Stimulated activated CD4-positive, alpha-beta T cell treated with anti-CD3 and anti-CD28 coated beads, Interleukin-4, amount 100 ng/mL, for 4 hours (primary cell): Measurements from ENCODE around the gene IL22RA1.

Source experiments
- DNase-seq, 2 experiments: peaks; one replicate each; pipeline ENCODE4 v3.0.0-alpha.2; 2020

The IL22RA1 gene

DNA sequence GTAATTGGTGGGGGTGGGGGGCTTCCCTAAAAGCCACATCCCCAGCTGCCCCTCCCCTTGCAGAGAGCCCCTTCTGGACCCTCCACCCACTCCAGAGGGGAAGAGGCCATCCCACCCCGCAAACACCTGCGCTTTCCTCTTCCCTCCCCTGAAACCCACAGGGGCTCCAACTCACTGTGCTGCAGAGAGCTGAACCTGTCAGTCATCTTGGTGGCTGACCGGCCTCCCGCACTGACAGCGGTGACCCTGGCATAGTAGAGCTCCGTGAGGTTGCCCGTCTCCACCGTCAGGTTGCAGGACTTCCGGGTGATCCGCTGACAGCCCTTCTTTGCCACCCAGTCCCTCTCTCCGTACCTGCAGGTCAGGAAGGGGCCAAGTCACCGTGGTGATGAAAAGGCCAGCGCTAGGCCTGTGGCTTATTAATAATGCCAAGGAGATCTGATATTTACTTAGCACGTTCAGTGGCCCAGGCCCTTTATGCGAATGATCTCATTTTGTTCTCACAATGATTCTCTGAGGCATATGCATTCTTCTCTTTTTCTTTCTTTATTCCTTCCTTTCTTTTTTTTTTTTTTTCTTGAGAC, 5.9 kb downstream of the IL22RA1 start:
- DNase-seq, result no peak

GRCh38 chr1:24134376-24134775, 8.6 kb downstream of the IL22RA1 start:
- DNase-seq, result no peak

DNA sequence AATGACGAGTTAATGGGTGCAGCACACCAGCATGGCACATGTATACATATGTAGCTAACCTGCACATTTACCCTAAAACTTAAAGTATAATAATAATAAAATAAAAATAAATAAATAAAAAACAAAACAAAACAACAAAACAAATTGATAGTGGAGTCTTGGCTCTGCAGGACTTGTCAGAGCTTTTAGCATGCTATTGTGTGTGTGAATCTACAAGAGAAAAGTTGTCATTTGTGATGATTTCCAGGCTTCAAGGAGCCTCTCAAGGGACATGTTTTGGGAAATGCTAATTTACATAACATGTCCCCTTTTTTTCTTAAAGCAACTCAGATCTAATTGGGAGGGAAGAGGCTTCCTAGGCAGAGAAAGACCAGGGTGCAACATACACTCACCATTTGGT, 9.1 kb downstream of the IL22RA1 start:
- no peak for DNase-seq

DNA sequence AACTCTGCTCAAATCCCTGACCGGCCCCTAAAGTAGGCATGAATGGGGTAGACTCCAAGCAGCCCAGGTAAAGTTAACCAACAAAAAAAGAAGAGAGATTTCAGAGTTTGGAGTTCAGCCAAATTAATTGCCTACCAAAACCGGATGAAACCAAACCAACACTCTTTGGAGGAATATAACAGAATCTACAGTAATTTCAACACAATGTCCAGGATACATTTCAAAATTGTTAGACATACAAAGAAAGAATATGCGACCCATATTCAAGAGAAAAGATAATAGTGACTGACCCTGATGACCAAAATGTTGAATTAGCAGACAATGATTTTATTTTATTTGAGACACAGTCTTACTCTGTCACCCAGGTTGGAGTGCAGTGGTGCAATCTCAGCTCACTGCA, 12.6 kb downstream of the IL22RA1 start:
- no peak for DNase-seq

DNA sequence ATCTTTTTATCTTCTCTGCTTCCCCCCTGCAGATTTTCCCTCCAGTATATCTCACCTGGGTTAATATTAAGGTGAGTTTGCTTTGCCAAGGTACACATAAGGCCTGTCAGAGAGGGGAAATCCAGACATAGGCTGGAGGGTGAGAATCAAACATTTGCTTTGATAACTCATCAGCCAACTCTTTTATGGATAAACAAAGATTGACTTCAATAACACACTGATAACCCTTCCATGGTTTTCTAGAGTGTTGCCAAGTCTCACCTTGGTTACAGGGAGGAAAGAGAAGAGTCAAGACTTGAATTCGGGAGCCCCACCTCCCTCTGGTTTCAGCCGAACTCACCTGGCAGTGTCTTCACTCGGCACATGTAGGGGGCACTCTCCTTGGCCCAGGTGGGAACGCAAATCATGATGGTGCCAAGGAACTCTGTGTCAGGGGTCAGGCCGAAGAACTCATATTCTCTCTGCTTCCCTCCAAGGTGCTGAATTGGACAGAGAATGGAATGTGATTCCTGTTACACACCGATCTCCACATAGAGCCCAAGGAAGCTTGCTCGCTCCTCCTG, 15.1 kb downstream of the IL22RA1 start:
- DNase-seq, result no peak

- no peak for DNase-seq
Observed at GRCh38 chr1:24127134-24127800, 15.7 kb downstream of the IL22RA1 start.

- DNase-seq, result no peak
Observed at GRCh38 chr1:24126672-24127023, 16.3 kb downstream of the IL22RA1 start.

GRCh38 chr1:24126018-24126671, 16.8 kb downstream of the IL22RA1 start:
- DNase-seq, result no peak

DNA sequence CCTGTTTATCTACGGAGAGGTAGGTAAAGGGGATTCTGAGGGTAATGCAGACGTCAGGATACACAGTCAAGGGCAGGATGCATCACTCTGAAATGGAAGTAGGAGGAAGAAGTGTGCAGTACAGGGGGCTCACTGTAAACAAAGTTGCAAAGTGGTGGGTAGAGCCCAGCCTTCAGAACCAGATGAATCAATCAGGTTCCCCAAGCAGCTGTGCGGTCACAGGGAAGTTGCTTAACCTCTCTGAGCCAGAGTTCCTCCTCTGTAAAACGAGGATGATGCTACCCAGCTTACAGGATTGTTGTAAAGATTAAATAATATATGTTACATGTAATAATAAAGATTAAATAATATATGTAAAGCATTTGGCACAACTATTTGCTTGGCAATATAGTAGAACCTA, 17.5 kb downstream of the IL22RA1 start:
- DNase-seq, result no peak

DNA sequence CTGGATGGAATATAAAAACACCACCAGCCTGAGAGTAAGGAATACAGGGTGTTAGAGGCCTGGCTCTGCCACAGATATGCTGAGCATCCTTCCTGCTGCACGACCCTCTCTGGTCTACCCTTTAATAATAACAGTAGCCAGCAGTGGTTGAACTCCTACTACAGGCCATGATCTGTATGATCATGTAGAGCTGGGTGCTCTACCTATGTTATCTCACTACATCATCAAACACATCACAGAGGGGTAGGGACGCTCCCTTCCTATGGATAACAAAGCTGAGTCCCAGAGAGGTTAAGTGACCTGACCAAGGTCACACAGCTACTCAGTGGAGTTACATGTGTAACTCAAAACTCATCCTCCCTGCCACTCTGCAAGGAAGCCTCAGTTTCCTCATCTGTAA, 18.0 kb downstream of the IL22RA1 start:
- no peak for DNase-seq

DNA sequence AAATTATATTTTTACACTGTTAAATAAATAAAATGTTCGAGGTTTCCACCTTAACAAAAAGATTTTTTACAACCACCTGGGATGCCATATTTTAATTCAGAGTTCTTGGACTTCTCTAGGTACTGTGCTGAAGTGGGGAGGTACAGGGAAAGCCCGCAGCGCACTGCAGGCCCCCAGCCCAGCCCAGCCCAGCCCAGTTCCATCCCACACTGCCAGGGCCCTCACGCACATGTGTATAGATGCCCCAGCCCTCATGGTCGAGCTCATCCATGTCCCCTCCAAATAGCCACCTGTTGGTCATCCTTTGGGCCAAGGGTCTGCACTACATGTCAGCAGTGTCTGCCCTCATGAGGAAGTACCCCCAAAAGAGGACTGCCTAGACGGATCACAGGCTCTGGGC, 19.3 kb downstream of the IL22RA1 start:
- DNase-seq, result no peak

DNA sequence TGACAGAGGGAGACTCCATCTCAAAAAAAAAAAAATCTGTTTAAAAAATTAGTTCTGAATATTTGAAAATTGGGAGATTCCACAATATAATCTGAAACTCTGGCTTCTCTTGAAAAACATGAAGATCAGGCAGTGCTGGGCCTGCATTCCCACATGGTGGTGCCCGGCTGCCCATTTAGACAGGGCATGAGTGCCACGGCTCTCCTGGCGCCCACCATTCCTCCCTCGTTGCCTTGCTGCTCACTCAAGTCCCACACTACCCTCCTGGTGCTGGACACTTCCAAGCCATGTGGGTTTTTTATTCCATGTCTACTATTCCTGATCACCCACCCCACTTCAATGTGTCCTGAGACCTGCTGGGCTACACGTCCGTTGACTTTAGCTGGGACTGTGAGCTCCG, 20.2 kb downstream of the IL22RA1 start:
- no peak for DNase-seq

DNA sequence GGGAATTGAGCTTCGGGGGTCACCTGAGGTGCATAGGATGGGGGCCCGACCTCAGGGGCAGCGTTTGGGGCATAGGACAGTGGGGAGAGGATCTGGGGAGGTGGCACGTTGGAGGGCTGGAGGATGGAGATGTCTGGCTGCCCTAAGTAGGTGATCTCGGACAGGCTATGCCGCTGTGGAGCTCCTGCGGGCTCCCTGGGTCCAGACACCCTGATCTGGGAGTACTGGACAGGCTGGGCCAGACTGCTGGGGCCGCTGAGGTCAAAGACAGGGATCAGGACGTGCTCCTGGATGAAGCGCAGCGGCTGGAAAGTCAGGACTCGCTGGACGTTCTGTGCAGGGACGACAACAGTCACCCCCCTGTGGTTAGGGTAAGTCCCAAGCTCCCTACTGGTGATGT, 21.5 kb downstream of the IL22RA1 start:
- DNase-seq, result no peak

- DNase-seq, result no peak
Observed at GRCh38 chr1:24120965-24121364, 22.0 kb downstream of the IL22RA1 start.

GRCh38 chr1:24119859-24120756, 22.8 kb downstream of the IL22RA1 start:
- no peak for DNase-seq

DNA sequence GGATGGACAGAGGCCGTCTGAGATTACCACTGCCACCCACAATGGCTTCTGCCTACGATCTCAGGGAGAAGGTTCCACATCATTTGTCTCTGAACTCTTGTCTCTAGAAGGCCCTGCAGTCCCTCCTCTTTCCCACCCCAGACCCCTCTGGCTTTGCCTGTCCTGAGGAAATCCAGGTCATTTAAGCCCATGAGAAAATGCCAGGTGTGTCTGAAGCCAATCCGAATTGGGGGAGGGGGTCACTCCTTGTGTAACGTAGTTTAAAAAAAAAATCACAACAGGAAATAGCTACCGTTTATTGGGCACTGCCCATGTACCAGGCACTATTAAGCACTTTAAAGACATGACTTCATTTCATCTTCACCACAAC, 23.5 kb downstream of the IL22RA1 start:
- DNase-seq, result no peak

GRCh38 chr1:24118410-24119242, 24.3 kb downstream of the IL22RA1 start:
- DNase-seq, result no peak

- DNase-seq, result no peak
Observed at GRCh38 chr1:24117722-24118409, 25.1 kb downstream of the IL22RA1 start.

DNA sequence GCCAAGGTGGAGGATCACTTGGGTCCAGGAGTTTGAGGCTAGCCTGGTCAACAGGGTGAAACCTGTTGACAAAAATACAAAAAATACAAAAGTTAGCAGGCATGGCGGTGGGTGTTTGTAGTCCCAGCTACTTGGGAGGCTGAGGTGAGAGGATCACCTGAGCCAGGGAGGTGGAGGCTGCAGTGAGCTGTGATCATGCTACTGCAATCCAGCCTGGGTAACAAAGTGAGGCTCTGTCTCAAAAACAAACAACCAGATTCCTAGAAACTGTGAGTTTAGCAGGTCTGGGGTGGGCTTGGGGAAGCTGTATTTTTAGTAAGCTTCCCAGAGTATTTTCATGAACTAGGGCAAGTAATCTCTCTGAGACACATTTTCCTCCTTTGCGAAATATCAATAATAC, 25.8 kb downstream of the IL22RA1 start:
- no peak for DNase-seq

- no peak for DNase-seq
Observed at GRCh38 chr1:24114753-24115152, 28.2 kb downstream of the IL22RA1 start.

- DNase-seq, result no peak
Observed at GRCh38 chr1:24113641-24114033, 29.3 kb downstream of the IL22RA1 start.
